ENCODE results near the gene DISP3. TPM values are rescaled to one million over a fixed set of nuclear protein-coding genes. Genes with fewer than 3 reads are reported as not detected.

Gene DISP3
- total and polyA plus RNA-seq, 12 donors: 0.04 to 2.8 (median 0.41) TPM; not detected in 1

- Histone ChIP-seq H3K4me3 (no peak overlapping the region), H3K27ac (no peak overlapping the region), H3K27me3 (peaks cover 37% of the 10 kb centered on the region), H3K9me3 (replicated peaks in 1 of 3) (no peaks in the 10 kb centered on the region), H3K36me3 (replicated peaks in 1 of 2) (no peaks in the 10 kb centered on the region), H3K4me1 (replicated peaks in 1 of 2) (peaks cover 10 to 12% of the 10 kb centered on the region in 2 donors)
- DNase-seq: peak in 1 of 7 donors; percentile 68
- intact Hi-C loops (cut with DNase I): no loop called here
- 66 to 73% (median 71%) methylated on average over 16 to 18 of the region's 18 CpGs for WGBS, 4 donors
- TF ChIP-seq CTCF (IDR thresholded peaks at IDR 0.05) (no peak), POLR2A (IDR thresholded peaks at IDR 0.05) (no peak)
Observed at GRCh38 chr1:11482701-11483479, 3.9 kb downstream of the DISP3 start.

GRCh38 chr1:11483581-11484320 lies 4.8 kb downstream of the DISP3 start:
- Histone ChIP-seq H3K4me3 (no peak overlapping the region), H3K27me3 (peaks cover 30% of the 10 kb centered on the region), H3K9me3 (replicated peaks in 1 of 3) (no peaks in the 10 kb centered on the region), H3K36me3 (replicated peaks in 1 of 2) (no peaks in the 10 kb centered on the region), H3K27ac (no peak overlapping the region), H3K4me1 (replicated peaks in 1 of 2) (peaks cover 8 to 10% of the 10 kb centered on the region in 2 donors)
- intact Hi-C loops (cut with DNase I): no loop called here
- DNase-seq: peak in 1 of 7 donors; percentile 58
- 62 to 92% (median 72%) methylated on average over 5 to 10 of the region's 10 CpGs for WGBS, 4 donors
- TF ChIP-seq CTCF (IDR thresholded peaks at IDR 0.05) (no peak), POLR2A (IDR thresholded peaks at IDR 0.05) (no peak)

- intact Hi-C loops (cut with DNase I): no loop called here
- 51 to 60% (median 56%) methylated on average over 6 to 7 of the region's 7 CpGs for WGBS, 4 donors
- H3K27ac ChIP-seq: no peak overlapping the region
- no peak overlapping the region for H3K4me3 ChIP-seq
- TF ChIP-seq POLR2A (IDR thresholded peaks at IDR 0.05) (no peak), CTCF (IDR thresholded peaks at IDR 0.05) (no peak)
- no peaks in the 10 kb centered on the region for H3K9me3 ChIP-seq (replicated peaks in 1 of 3)
- no peaks in the 10 kb centered on the region for H3K36me3 ChIP-seq (replicated peaks in 1 of 2)
- DNase-seq: peak in 1 of 7 donors; percentile 53
- H3K27me3 ChIP-seq: peaks cover 30% of the 10 kb centered on the region
- H3K4me1 ChIP-seq (replicated peaks in 1 of 2): peaks cover 3 to 7% of the 10 kb centered on the region in 2 donors
Observed at GRCh38 chr1:11484321-11484655, 5.3 kb downstream of the DISP3 start.

DNA sequence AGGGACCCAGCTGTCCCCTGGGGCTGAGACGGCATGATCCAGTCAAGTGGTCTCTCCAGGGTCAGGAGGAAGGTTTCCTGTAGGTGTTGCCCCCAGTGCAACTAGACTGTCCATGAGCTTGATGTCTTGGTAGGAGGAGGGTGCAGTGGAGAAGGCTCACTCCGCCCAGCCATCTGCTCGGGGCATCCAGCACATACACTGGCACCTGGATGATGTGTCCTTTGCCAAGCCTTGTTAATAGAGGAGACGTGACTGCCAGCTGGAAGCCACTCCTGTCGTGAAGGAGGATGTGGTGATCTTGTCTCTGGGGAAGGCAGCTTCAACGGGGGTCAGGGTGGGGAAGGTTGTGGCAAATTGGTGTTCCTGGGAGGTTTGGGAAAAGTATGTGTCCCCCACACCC lies 6.2 kb downstream of the DISP3 start:
- 61 to 77% (median 69%) methylated on average over 3 to 6 of the region's 6 CpGs for WGBS, 4 donors
- TF ChIP-seq CTCF (IDR thresholded peaks at IDR 0.05): no peak
- TF ChIP-seq POLR2A (IDR thresholded peaks at IDR 0.05): no peak
- Histone ChIP-seq H3K9me3 (replicated peaks in 1 of 3) (no peaks in the 10 kb centered on the region), H3K4me1 (replicated peaks in 1 of 2) (no peaks in the 10 kb centered on the region), H3K27ac (no peak overlapping the region), H3K36me3 (replicated peaks in 1 of 2) (no peaks in the 10 kb centered on the region), H3K4me3 (no peak overlapping the region), H3K27me3 (peaks cover 21% of the 10 kb centered on the region)
- intact Hi-C loops (cut with DNase I): no loop called here
- DNase-seq: no peak
